SK-N-SH treated with all-trans-retinoic acid at 6 μM for 48 hours (cell line): Measurements from ENCODE around the gene KDM4B.

Experiments
- CSDC2 ChIP-seq: fragments of 250-450 bp; sonication (Bioruptor Pico); IDR thresholded peaks from 2 replicates; pipeline ENCODE4 v1.5.0; 2020; ENCODE audit warnings: mild to moderate bottlenecking, moderate library complexity
- GLIS3 ChIP-seq: fragments of 250-450 bp; sonication (Bioruptor Pico); IDR thresholded peaks from 2 replicates; pipeline ENCODE4 v1.5.0; 2020; ENCODE audit warnings: mild to moderate bottlenecking, moderate library complexity
- ISL1 ChIP-seq: fragments of 250-450 bp; sonication (Bioruptor Pico); IDR thresholded peaks from 2 replicates; pipeline ENCODE4 v2.1.2; 2022; ENCODE audit warnings: mild to moderate bottlenecking, moderate library complexity
- OSR1 ChIP-seq: fragments of 250-450 bp; sonication (Bioruptor Pico); IDR thresholded peaks from 2 replicates; pipeline ENCODE4 v1.8.0; 2022; ENCODE audit warnings: moderate library complexity, mild to moderate bottlenecking, inconsistent platforms
- PATZ1 ChIP-seq: fragments of 250-450 bp; sonication (Bioruptor Pico); IDR thresholded peaks from 2 replicates; pipeline ENCODE4 v1.8.0; 2020; ENCODE audit warnings: mild to moderate bottlenecking, moderate library complexity, borderline replicate concordance
- SNAI2 ChIP-seq: fragments of 250-450 bp; sonication (Bioruptor Pico); IDR thresholded peaks from 2 replicates; pipeline ENCODE4 v1.5.0; 2020; ENCODE audit warnings: mild to moderate bottlenecking, moderate library complexity
- TSHZ2 ChIP-seq: fragments of 250-450 bp; sonication (Bioruptor Pico); IDR thresholded peaks from 2 replicates; pipeline ENCODE4 v1.5.0; 2020; ENCODE audit warnings: mild to moderate bottlenecking, moderate library complexity
- ZFP3 ChIP-seq: fragments of 250-450 bp; sonication (Bioruptor Pico); IDR thresholded peaks from 2 replicates; pipeline ENCODE4 v1.5.0; 2020; ENCODE audit warnings: mild to moderate bottlenecking, moderate library complexity
- ZFP30 ChIP-seq: fragments of 450-650 bp; formaldehyde crosslinking; IDR thresholded peaks from 2 replicates; pipeline ENCODE4 v1.5.0; 2022; ENCODE audit warnings: mild to moderate bottlenecking, moderate library complexity
- ZNF565 ChIP-seq: fragments of 450-650 bp; formaldehyde crosslinking; conservative IDR thresholded peaks from 2 replicates; pipeline ENCODE4 v1.5.0; 2020; ENCODE audit warnings: low read depth, mild to moderate bottlenecking, moderate library complexity
- TF ChIP-seq, protein P1 (sequence below): fragments of 250-450 bp; sonication (Bioruptor Pico); IDR thresholded peaks from 2 replicates; pipeline ENCODE4 v1.8.0; 2021; ENCODE audit warnings: low read depth, mild to moderate bottlenecking, moderate library complexity, borderline replicate concordance
- TF ChIP-seq, protein P2 (sequence below): fragments of 250-450 bp; sonication (Bioruptor Pico); IDR thresholded peaks from 2 replicates; pipeline ENCODE4 v1.5.1; 2020; ENCODE audit warnings: low read depth, mild to moderate bottlenecking, moderate library complexity

- TF ChIP-seq ZNF565 (CRISPR knock-in tag): no peak
- TF ChIP-seq, protein P1, sequence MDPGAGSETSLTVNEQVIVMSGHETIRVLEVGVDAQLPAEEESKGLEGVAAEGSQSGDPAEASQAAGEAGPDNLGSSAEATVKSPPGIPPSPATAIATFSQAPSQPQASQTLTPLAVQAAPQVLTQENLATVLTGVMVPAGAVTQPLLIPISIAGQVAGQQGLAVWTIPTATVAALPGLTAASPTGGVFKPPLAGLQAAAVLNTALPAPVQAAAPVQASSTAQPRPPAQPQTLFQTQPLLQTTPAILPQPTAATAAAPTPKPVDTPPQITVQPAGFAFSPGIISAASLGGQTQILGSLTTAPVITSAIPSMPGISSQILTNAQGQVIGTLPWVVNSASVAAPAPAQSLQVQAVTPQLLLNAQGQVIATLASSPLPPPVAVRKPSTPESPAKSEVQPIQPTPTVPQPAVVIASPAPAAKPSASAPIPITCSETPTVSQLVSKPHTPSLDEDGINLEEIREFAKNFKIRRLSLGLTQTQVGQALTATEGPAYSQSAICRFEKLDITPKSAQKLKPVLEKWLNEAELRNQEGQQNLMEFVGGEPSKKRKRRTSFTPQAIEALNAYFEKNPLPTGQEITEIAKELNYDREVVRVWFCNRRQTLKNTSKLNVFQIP: no peak
- TF ChIP-seq ISL1 (CRISPR knock-in tag): no peak
- TF ChIP-seq, protein P2, sequence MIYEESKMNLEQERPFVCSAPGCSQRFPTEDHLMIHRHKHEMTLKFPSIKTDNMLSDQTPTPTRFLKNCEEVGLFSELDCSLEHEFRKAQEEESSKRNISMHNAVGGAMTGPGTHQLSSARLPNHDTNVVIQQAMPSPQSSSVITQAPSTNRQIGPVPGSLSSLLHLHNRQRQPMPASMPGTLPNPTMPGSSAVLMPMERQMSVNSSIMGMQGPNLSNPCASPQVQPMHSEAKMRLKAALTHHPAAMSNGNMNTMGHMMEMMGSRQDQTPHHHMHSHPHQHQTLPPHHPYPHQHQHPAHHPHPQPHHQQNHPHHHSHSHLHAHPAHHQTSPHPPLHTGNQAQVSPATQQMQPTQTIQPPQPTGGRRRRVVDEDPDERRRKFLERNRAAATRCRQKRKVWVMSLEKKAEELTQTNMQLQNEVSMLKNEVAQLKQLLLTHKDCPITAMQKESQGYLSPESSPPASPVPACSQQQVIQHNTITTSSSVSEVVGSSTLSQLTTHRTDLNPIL (CRISPR knock-in tag): no peak
- no peak for TF ChIP-seq OSR1 (CRISPR knock-in tag)
- TF ChIP-seq ZFP30 (CRISPR knock-in tag): no peak
- TF ChIP-seq PATZ1: no peak
- no peak for TF ChIP-seq GLIS3 (CRISPR knock-in tag)
- TF ChIP-seq ZFP3 (CRISPR knock-in tag): no peak
- TF ChIP-seq CSDC2 (CRISPR knock-in tag): no peak
- no peak for TF ChIP-seq TSHZ2 (CRISPR knock-in tag)
- no peak for TF ChIP-seq SNAI2 (CRISPR knock-in tag)
Observed at GRCh38 chr19:4987692-4988370, 18.9 kb downstream of the KDM4B start.
